PC-9 (cell line): ENCODE data around the gene ZNF777.

ENCODE experiments used
- CTCF ChIP-seq: fragments of 200-600 bp; sonication (generic); conservative IDR thresholded peaks from 2 replicates; pipeline ENCODE4 v1.6.1; 2017; ENCODE audit warnings: mixed run types, antibody characterized with exemption, mild to moderate bottlenecking, moderate library complexity
- EZH2 ChIP-seq: fragments of 200-600 bp; sonication (generic); IDR thresholded peaks from 2 replicates; pipeline ENCODE4 v1.8.0; 2017; ENCODE audit warnings: antibody characterized with exemption, low read depth

- TF ChIP-seq CTCF (no peak), EZH2 (no peak)
These were observed 40.9 kb downstream of the ZNF777 start for GRCh38 chr7:149420006-149420405.
